ENCODE results near the gene AMH. TPM values are rescaled to one million over a fixed set of nuclear protein-coding genes. Genes with fewer than 3 reads are reported as not detected.
"Not testable (repeated sequence)": the region's sequence is repeated elsewhere in the genome, so short reads cannot be mapped to it uniquely, and the experiment has no call there.

The AMH gene
- total RNA-seq, 1 experiment from 2014 or later = 42.8 TPM

DNA sequence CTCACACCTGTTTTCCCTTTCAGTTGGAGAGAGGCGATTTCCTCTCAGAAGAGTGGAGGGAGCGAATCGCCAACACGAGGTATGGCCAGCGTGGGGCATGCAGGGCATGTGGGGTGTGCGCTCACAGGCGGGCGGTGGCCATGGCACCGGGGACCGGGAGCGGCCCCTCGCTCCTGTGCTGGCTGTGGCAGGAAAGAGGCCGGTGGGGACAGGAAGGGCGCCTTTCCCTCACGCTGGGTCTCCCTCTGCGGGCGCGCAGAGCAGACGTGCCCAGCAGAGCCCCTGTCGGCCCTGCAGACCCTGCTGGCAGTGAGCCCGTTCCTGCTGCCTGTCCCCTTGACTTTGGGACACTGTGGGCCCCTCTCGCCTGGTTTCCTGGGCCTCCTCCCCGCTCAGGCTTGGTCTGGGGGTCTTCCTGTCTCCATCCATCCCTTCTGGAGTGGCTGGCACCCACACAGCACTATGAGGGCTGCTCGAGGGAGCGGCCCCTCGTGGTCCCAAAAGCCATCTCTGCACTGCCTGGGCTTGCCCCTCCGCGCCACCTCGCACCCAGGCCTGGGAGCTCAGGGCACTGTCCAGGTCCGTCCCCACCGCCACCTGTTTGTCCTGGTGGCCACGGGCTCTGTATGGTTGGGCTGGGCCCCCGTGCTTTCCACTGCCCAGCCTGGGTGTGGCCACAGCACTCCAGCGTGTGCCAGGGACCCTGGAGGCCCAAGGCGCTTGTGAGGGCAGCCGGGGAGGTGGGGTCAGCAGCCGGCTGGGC is 49.1 kb upstream of the AMH start (continued):
- TF ChIP-seq, protein P1, sequence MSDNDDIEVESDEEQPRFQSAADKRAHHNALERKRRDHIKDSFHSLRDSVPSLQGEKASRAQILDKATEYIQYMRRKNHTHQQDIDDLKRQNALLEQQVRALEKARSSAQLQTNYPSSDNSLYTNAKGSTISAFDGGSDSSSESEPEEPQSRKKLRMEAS (IDR thresholded peaks at IDR 0.05) = no peak
- TF ChIP-seq SIN3A (IDR thresholded peaks at IDR 0.05; ENCODE audit: low read depth) (no peak), ZBTB33 (IDR thresholded peaks at IDR 0.05; ENCODE audit: extremely low read depth, insufficient replicate concordance, low read length) (no peak), EGR1 (IDR thresholded peaks at IDR 0.05; ENCODE audit: low read depth) (no peak), POLR2A (IDR thresholded peaks at IDR 0.05; ENCODE audit: borderline replicate concordance, extremely low read depth, insufficient read depth, insufficient read length) (no peak)

GRCh38 chr19:2200624-2201294 is 48.4 kb upstream of the AMH start:
- intact Hi-C loops (cut with micrococcal nuclease); H3K27me3 ChIP-seq (ENCODE audit: insufficient read depth, low read length); H3K4me2 ChIP-seq (ENCODE audit: low read length); ATAC-seq; CTCF ChIA-PET; H4K20me1 ChIP-seq (ENCODE audit: insufficient read depth); DNase-seq (ENCODE audit: low read depth, low spot score); H3K9me3 ChIP-seq (ENCODE audit: control insufficient read depth in 1 of 2, insufficient read depth in 1 of 2, low read depth in 1 of 2, low read length in 2 of 2); POLR2A ChIA-PET; H3K4me3 ChIP-seq (replicated peaks in 1 of 2; ENCODE audit: low read depth in 1 of 2, low read length in 2 of 2); H3K27ac ChIP-seq (ENCODE audit: low read depth, low read length); H2AFZ ChIP-seq (ENCODE audit: low read depth, low read length, poor library complexity, severe bottlenecking); H3K4me1 ChIP-seq (ENCODE audit: control insufficient read depth in 1 of 2, insufficient read depth in 2 of 2, low read length in 2 of 2); H3K9ac ChIP-seq (ENCODE audit: low read length); BruUV-seq (replicated peaks); H3K9me2 ChIP-seq (ENCODE audit: insufficient read depth); RAD21 ChIA-PET (ENCODE audit: low non-redundant PET in 1 of 2, low total read pairs in 2 of 2, uncharacterized antibody in 2 of 2, unreplicated experiment in 2 of 2): not testable (repeated sequence)
- H3K79me2 ChIP-seq (ENCODE audit: insufficient read depth, low read length) = peaks cover 48% of the 10 kb centered on the region
- H3K36me3 ChIP-seq (ENCODE audit: control insufficient read depth in 1 of 2, insufficient read depth in 2 of 2, low read length in 2 of 2) = peaks cover 9 to 10% of the 10 kb centered on the region in 2 experiments; a peak in 3 of 4 replicates

Data from HCT116 (cell line).